K562 (cell line): Measurements from ENCODE around the gene VPS35L.

Source experiments
- CBFB ChIP-seq: sonication (generic); formaldehyde crosslinking; IDR thresholded peaks from 2 replicates; pipeline ENCODE4 v1.4.0; 2020; ENCODE audit warnings: mild to moderate bottlenecking, missing genetic modification reagents
- CBX1 ChIP-seq: sonication (generic); IDR thresholded peaks from 2 replicates; pipeline ENCODE4 v1.6.1; 2016; ENCODE audit warnings: antibody characterized with exemption, low read depth, mild to moderate bottlenecking
- CLOCK ChIP-seq: fragments of 250-450 bp; sonication (Bioruptor Pico); IDR thresholded peaks from 2 replicates; pipeline ENCODE4 v1.4.0; 2020; ENCODE audit warnings: mild to moderate bottlenecking, moderate library complexity, borderline replicate concordance
- CTCF ChIP-seq, 3 experiments: IDR thresholded peaks in 2 of 3; conservative IDR thresholded peaks in 1 of 3; 2 replicates each; pipeline ENCODE4 v1.5.1; 2011 to 2012; ENCODE audit warnings: low read length in 3 of 3, mild to moderate bottlenecking in 3 of 3, control low read depth in 2 of 3, improper control_type of control experiment in 1 of 3, inconsistent platforms in 1 of 3, low read depth in 1 of 3, mixed read lengths in 1 of 3, moderate library complexity in 1 of 3; ENCODE audit not compliant: insufficient read depth in 2 of 3
- EZH2 ChIP-seq: IDR thresholded peaks from 2 replicates; pipeline ENCODE4 v1.6.1; 2012; ENCODE audit warnings: low read depth, mild to moderate bottlenecking, inconsistent platforms, low read length, borderline replicate concordance
- KLF16 ChIP-seq: IDR thresholded peaks from 2 replicates; pipeline ENCODE4 v1.6.1; 2016; ENCODE audit warnings: antibody characterized with exemption
- NFE2L1 ChIP-seq: fragments of 450-650 bp; IDR thresholded peaks from 2 replicates; pipeline ENCODE4 v1.6.1; 2016; ENCODE audit warnings: missing genetic modification characterization, low read depth, mild to moderate bottlenecking, missing compliant biosample characterization, moderate library complexity, borderline replicate concordance
- POLR2AphosphoS5 ChIP-seq: IDR thresholded peaks from 2 replicates; pipeline ENCODE4 v1.6.1; 2011; ENCODE audit warnings: mild to moderate bottlenecking, low read depth, low read length, moderate library complexity; ENCODE audit not compliant: control insufficient read depth, insufficient read depth
- ZBTB33 ChIP-seq: sonication (generic); formaldehyde crosslinking; IDR thresholded peaks from 2 replicates; pipeline ENCODE4 v1.8.1; 2023; ENCODE audit warnings: mild to moderate bottlenecking, missing genetic modification reagents
- ZBTB40 ChIP-seq, 2 experiments: fragments of 450-650 bp in 1 of 2; sonication (generic) in 1 of 2; formaldehyde crosslinking in 1 of 2; IDR thresholded peaks; 2 replicates each; pipeline versions ENCODE4 v1.7.1 to v1.9.0; 2016 to 2022; ENCODE audit warnings: inconsistent platforms in 1 of 2, mild to moderate bottlenecking in 1 of 2, missing genetic modification reagents in 1 of 2
- ZFX ChIP-seq: sonication (generic); formaldehyde crosslinking; IDR thresholded peaks from 2 replicates; pipeline ENCODE4 v1.8.0; 2022; ENCODE audit warnings: mild to moderate bottlenecking, missing genetic modification reagents, moderate library complexity
- ZKSCAN8 ChIP-seq: fragments of 200-800 bp; sonication (Bioruptor generic); IDR thresholded peaks from 2 replicates; pipeline ENCODE4 v1.6.1; 2016; ENCODE audit warnings: missing genetic modification characterization, missing compliant biosample characterization
- ZNF184 ChIP-seq: sonication (generic); formaldehyde crosslinking; IDR thresholded peaks from 2 replicates; pipeline ENCODE4 v1.5.0; 2020; ENCODE audit warnings: missing genetic modification reagents

GRCh38 chr16:19644877-19645276, 89.4 kb downstream of the VPS35L start:
- no peak for TF ChIP-seq EZH2
- no peak for TF ChIP-seq POLR2AphosphoS5
- no peak for TF ChIP-seq CLOCK (CRISPR knock-in tag)
- no peak for TF ChIP-seq KLF16
- no peak for TF ChIP-seq ZBTB33 (CRISPR knock-in tag)
- no peak for TF ChIP-seq ZNF184 (CRISPR knock-in tag)
- TF ChIP-seq ZBTB40 (IDR thresholded peaks at IDR 0.05) = no peak
- no peak for TF ChIP-seq ZBTB40 (CRISPR knock-in tag; IDR thresholded peaks at IDR 0.05)
- TF ChIP-seq CBX1 = no peak
- no peak for TF ChIP-seq ZFX (CRISPR knock-in tag)
- no peak for TF ChIP-seq NFE2L1 (tag)
- TF ChIP-seq CTCF (IDR thresholded peaks at IDR 0.05 in 2 of 3, conservative IDR thresholded peaks at IDR 0.05 in 1 of 3; ENCODE audit: insufficient read depth in 2 of 3, low read depth in 1 of 3, low read length in 3 of 3) = no peak
- no peak for TF ChIP-seq ZKSCAN8
- no peak for TF ChIP-seq CBFB (CRISPR knock-in tag)
